GM23248 (cell line): Measurements from ENCODE around the gene PLAAT5. TPM values are rescaled to one million over a fixed set of nuclear protein-coding genes. Genes with fewer than 3 reads are reported as not detected.

Experiments used
- DNase-seq: peaks from one replicate; pipeline ENCODE4 v3.0.0-alpha.2; 2015
- H2AFZ ChIP-seq: fragments of 200-600 bp; sonication (generic); 2 replicates; pipeline ENCODE4 v1.6.1; 2016; ENCODE audit warnings: antibody characterized with exemption
- H3F3A ChIP-seq: fragments of 200-600 bp; sonication (generic); 2 replicates; pipeline ENCODE4 v1.6.1; 2016; ENCODE audit warnings: mild to moderate bottlenecking, antibody characterized with exemption, mixed run types; ENCODE audit not compliant: insufficient read depth
- H3K27ac ChIP-seq: fragments of 200-600 bp; sonication (generic); 2 replicates; pipeline ENCODE4 v1.5.1; 2016; ENCODE audit warnings: mild to moderate bottlenecking
- H3K27me3 ChIP-seq: fragments of 200-600 bp; sonication (generic); replicated peaks from 2 replicates; pipeline ENCODE4 v1.6.1; 2016; ENCODE audit warnings: mild to moderate bottlenecking; ENCODE audit not compliant: insufficient read depth
- H3K36me3 ChIP-seq: fragments of 200-600 bp; sonication (generic); 2 replicates; pipeline ENCODE4 v1.6.1; 2016; ENCODE audit warnings: low read depth, mild to moderate bottlenecking
- H3K4me1 ChIP-seq: fragments of 200-600 bp; sonication (generic); 2 replicates; pipeline ENCODE4 v1.6.1; 2016; ENCODE audit warnings: mild to moderate bottlenecking; ENCODE audit not compliant: insufficient read depth
- H3K4me2 ChIP-seq: fragments of 200-600 bp; sonication (generic); one replicate; pipeline ENCODE4 v1.6.1; 2016; ENCODE audit warnings: mild to moderate bottlenecking; ENCODE audit not compliant: unreplicated experiment
- H3K4me3 ChIP-seq: fragments of 200-600 bp; sonication (generic); 2 replicates; pipeline ENCODE4 v1.5.1; 2016; ENCODE audit warnings: mild to moderate bottlenecking
- H3K79me2 ChIP-seq: fragments of 200-600 bp; sonication (generic); 2 replicates; pipeline ENCODE4 v1.6.1; 2016; ENCODE audit warnings: mild to moderate bottlenecking; ENCODE audit not compliant: insufficient read depth
- H3K9ac ChIP-seq: fragments of 200-600 bp; sonication (generic); 2 replicates; pipeline ENCODE4 v1.6.1; 2016; ENCODE audit warnings: mild to moderate bottlenecking
- H3K9me2 ChIP-seq: fragments of 200-600 bp; sonication (generic); 2 replicates; pipeline ENCODE4 v1.6.1; 2016; ENCODE audit warnings: mixed run types, mild to moderate bottlenecking, moderate library complexity; ENCODE audit not compliant: insufficient read depth
- H3K9me3 ChIP-seq: fragments of 200-600 bp; sonication (generic); one replicate; pipeline ENCODE4 v1.6.1; 2017; ENCODE audit warnings: low read depth
- H4K20me1 ChIP-seq: fragments of 200-600 bp; sonication (generic); 2 replicates; pipeline ENCODE4 v1.6.0; 2016; ENCODE audit not compliant: insufficient read depth
- EZH2 ChIP-seq: fragments of 200-600 bp; sonication (generic); IDR thresholded peaks from 2 replicates; pipeline ENCODE4 v1.6.1; 2018; ENCODE audit warnings: antibody characterized with exemption, mild to moderate bottlenecking; ENCODE audit not compliant: insufficient read depth, poor library complexity, severe bottlenecking
- EZH2phosphoT487 ChIP-seq: fragments of 200-600 bp; sonication (generic); IDR thresholded peaks from 2 replicates; pipeline ENCODE4 v1.6.1; 2018; ENCODE audit warnings: antibody characterized with exemption, moderate library complexity, mild to moderate bottlenecking, low read depth; ENCODE audit not compliant: insufficient read depth
- WGBS, 2 experiments: methylation state at CpG; one replicate each; pipeline ENCODE4 v1.1.6; 2015 to 2017; ENCODE audit warnings: low lambda C conversion rate in 2 of 2, low coverage in 1 of 2; ENCODE audit errors: missing lambda C conversion rate in 2 of 2; 5-methylcytosine and 5-hydroxymethylcytosine counted together
- in situ Hi-C: fragments of 300-500 bp; cut with MboI; formaldehyde crosslinking; loops from 2 replicates; pipeline ENCODE4 v1.15.0; 2020
- polyA plus RNA-seq: library from polyadenylated mRNA; unstranded; fragments of >200 nt; fragmentation: Nextera tagmentation; extraction: Ambion mirVana; gene quantifications from 2 replicates; pipeline ENCODE4 v1.2.1, GENCODE V29; 2016
- total RNA-seq: library from RNA; depleted of rRNA; stranded (reverse); fragments of >200 nt; shearing (Covaris generic); gene quantifications from 2 replicates; pipeline ENCODE4 v1.2.3, GENCODE V29; 2014

PLAAT5 gene
- total and polyA plus RNA-seq, 2 experiments from 2014 or later: not detected

DNA sequence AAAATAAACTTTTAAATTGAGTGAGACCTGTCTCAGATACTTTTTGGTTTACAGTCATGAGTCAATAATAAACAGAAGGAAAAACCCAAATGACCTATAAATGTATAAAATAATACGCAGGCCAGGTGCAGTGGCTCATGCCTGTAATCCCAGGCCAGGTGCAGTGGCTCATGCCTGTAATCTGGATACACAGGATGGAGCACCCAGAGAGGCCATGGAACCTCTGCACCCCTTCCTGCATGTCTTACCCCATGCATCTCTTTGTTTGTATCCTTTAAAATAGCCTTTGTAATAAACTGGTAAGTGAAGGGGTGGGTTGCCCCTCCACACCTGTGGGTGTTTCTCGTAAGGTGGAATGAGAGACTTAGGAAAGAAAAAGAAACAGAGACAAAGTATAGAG is 36.7 kb upstream of the PLAAT5 start:
- Histone ChIP-seq H3K9me2 (no peaks in the 10 kb centered on the region), H3K4me1 (no peaks in the 10 kb centered on the region), H3K4me2 (no peak overlapping the region), H3K36me3 (no peaks in the 10 kb centered on the region), H2AFZ (no peak overlapping the region), H3K9me3 (no peaks in the 10 kb centered on the region), H3K4me3 (no peak overlapping the region), H3K27me3 (no peaks in the 10 kb centered on the region), H3K9ac (no peak overlapping the region), H3F3A (no peaks in the 10 kb centered on the region), H4K20me1 (no peaks in the 10 kb centered on the region), H3K79me2 (no peaks in the 10 kb centered on the region), H3K27ac (no peak overlapping the region)
- 65 to 68% methylated on average over 2 of the region's 2 CpGs for WGBS, 2 experiments
- no peak for TF ChIP-seq EZH2
- TF ChIP-seq EZH2phosphoT487: no peak
- no peak for DNase-seq
- in situ Hi-C loops: no loop called here

DNA sequence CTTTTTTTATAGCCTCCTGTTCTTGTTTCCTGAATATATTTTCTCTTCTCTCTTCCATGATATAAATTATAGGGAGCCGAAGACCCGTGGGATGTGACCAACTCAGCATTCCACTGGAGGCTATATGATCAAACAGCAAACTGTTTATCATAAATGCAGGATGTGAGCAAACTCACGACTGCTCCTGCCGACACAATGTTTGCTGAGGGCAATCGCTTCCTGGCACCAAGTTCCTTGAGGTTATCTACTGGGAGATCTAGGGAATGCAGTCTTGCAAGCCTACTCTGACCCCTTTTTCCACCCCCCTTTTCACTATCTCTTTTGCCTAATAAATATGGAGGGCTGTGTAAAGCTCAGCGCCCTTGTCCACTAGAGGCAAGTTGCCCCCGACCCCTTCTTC is 32.2 kb upstream of the PLAAT5 start:
- no peak overlapping the region for H3K9ac ChIP-seq
- H3K27me3 ChIP-seq: no peaks in the 10 kb centered on the region
- H3K27ac ChIP-seq: no peak overlapping the region
- no peak overlapping the region for H3K4me3 ChIP-seq
- DNase-seq: no peak
- no peaks in the 10 kb centered on the region for H3K79me2 ChIP-seq
- no peaks in the 10 kb centered on the region for H3K9me2 ChIP-seq
- 0 out of 2 replicates have a peak, but pooled peaks cover 5% of the 10 kb centered on the region for H3K4me1 ChIP-seq
- no peaks in the 10 kb centered on the region for H3K36me3 ChIP-seq
- 71 to 72% methylated on average over 7 of the region's 7 CpGs for WGBS, 2 experiments
- H3K4me2 ChIP-seq: no peak overlapping the region
- H4K20me1 ChIP-seq: no peaks in the 10 kb centered on the region
- in situ Hi-C loops: no loop called here
- TF ChIP-seq EZH2 (no peak), EZH2phosphoT487 (no peak)
- no peaks in the 10 kb centered on the region for H3F3A ChIP-seq
- no peak overlapping the region for H2AFZ ChIP-seq
- no peaks in the 10 kb centered on the region for H3K9me3 ChIP-seq

DNA sequence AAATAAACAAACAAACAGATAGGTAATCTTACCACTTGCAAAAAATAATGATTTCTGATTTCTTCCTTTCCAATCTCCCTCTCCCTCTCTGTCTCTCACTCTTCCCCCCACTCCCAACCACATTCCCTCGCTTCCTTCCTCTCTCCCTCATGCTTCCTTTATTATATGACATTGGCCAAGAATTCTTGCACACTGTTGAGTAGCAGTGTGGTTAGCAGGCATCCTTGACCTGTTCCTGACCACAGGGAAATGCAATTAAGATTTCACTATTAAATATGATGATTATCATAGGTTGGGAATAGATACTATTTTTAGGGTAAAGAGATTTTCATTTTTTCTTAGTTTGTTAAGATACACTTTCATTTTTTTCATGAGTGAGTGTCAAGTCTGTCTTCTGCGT is 30.9 kb upstream of the PLAAT5 start:
- TF ChIP-seq EZH2: no peak
- no peak for TF ChIP-seq EZH2phosphoT487

DNA sequence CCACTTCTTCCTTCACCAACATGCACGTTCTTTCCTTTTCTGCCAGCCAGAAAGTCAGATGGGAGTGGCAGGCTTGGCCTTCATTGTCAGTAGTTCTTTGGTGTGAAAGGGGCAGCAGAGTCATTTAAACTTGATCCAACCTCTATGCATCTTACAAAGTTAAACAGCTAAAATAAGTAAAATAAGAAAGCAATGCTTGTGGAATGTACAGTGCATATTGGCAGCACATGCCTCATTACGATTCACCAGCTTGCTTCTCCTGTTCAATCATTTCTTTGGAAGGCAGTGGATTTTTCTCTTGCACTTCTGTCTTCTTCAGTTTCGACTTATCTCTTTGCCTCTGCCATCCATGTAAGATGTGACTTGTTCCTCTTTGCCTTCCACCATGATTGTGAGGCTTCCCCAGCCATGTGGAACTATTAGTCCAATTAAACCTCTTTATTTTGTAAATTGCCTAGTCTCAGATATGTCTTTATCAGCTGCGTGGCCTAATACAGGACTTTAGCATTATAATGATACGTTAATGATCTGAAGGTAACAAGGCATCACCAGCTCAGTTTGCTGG is 29.7 kb upstream of the PLAAT5 start:
- Histone ChIP-seq H3K9me3 (no peaks in the 10 kb centered on the region), H3K27ac (no peak overlapping the region), H3K4me2 (no peak overlapping the region), H3K79me2 (no peaks in the 10 kb centered on the region), H4K20me1 (no peaks in the 10 kb centered on the region), H3K4me1 (0 out of 2 replicates have a peak, but pooled peaks cover 5% of the 10 kb centered on the region), H3K27me3 (no peaks in the 10 kb centered on the region), H3K36me3 (no peaks in the 10 kb centered on the region), H3K4me3 (no peak overlapping the region), H3K9me2 (no peaks in the 10 kb centered on the region), H2AFZ (no peak overlapping the region), H3K9ac (no peak overlapping the region), H3F3A (no peaks in the 10 kb centered on the region)
- WGBS, 2 experiments: 38 to 41% methylated on average over 5 of the region's 5 CpGs
- peak; percentile 16 for DNase-seq
- in situ Hi-C loops: no loop called here
- TF ChIP-seq EZH2 (no peak), EZH2phosphoT487 (no peak)

More for the DNA sequence above, 30.9 kb upstream of the PLAAT5 start:
- H2AFZ ChIP-seq: no peak overlapping the region
- no peaks in the 10 kb centered on the region for H3K79me2 ChIP-seq
- no peak overlapping the region for H3K4me3 ChIP-seq
- 0 out of 2 replicates have a peak, but pooled peaks cover 5% of the 10 kb centered on the region for H3K4me1 ChIP-seq
- no peak overlapping the region for H3K27ac ChIP-seq
- H3F3A ChIP-seq: no peaks in the 10 kb centered on the region
- no peaks in the 10 kb centered on the region for H3K9me2 ChIP-seq
- no peak overlapping the region for H3K4me2 ChIP-seq
- no peaks in the 10 kb centered on the region for H3K36me3 ChIP-seq
- no peak overlapping the region for H3K9ac ChIP-seq
- no peak for DNase-seq
- no peaks in the 10 kb centered on the region for H3K9me3 ChIP-seq
- no peaks in the 10 kb centered on the region for H4K20me1 ChIP-seq
- WGBS, 2 experiments: 34 to 47% methylated on average over 2 of the region's 2 CpGs
- in situ Hi-C loops: no loop called here
- no peaks in the 10 kb centered on the region for H3K27me3 ChIP-seq
